ENCODE results near the gene ACTR3C. TPM values are rescaled to one million over a fixed set of nuclear protein-coding genes. Genes with fewer than 3 reads are reported as not detected.
A peak's percentile ranks its signal among the peaks of the same experiment; 100 is the strongest.

The ACTR3C gene
- total RNA-seq, 5 donors from 2014 or later (not counting 1 experiment from before 2014, with no cell fraction given): 9.2 to 14.6 (median 12.4) TPM

DNA sequence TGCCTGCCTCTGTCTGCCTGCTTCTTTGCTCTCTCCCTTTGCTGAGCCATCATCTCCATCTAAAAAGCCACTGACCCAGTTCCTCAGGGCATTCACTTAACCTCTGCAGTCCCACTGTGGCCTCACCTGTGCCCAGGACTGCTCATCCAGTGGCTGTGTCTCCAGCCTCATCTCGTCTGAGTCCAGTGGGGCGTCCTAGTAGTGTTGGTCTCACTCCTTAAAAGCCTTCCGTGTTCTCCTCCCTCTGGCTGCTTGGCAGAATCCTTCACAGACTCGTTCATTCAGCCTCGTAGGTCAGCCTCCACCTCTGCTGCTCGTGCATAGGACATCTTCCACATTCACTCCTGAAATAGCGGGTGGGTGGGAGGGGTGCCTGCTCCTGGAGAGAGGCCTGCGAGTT lies 10.8 kb upstream of the ACTR3C start:
- DNase-seq: no peak
- whole genome bisulfite sequencing (ENCODE audit: insufficient coverage): 96% methylated on average over 3 of the region's 8 CpGs
- H3K36me3 ChIP-seq (ENCODE audit: control insufficient read depth in 2 of 2, extremely low read depth in 1 of 2, insufficient read depth in 1 of 2, low read length in 1 of 2): peaks cover 16 to 22% of the 10 kb centered on the region in 2 donors
- no peak overlapping the region for H3K27ac Mint-ChIP-seq
- H3K4me3 ChIP-seq (ENCODE audit: control insufficient read depth in 1 of 2, extremely low read depth in 1 of 2, low read length in 1 of 2): no peak overlapping the region
- H3K4me1 Mint-ChIP-seq: no peaks in the 10 kb centered on the region
- no peaks in the 10 kb centered on the region for H3K9me3 Mint-ChIP-seq
- peaks cover 0 to 3% of the 10 kb centered on the region in 2 experiments for H3K27me3 ChIP-seq (replicated peaks in 1 of 2; ENCODE audit: control insufficient read depth in 2 of 2, extremely low read depth in 1 of 2, insufficient read depth in 2 of 2, low read length in 1 of 2)
- no peak for ATAC-seq (replicated peaks in 1 of 4)
- H3K4me1 ChIP-seq (ENCODE audit: control insufficient read depth in 1 of 2, extremely low read depth in 1 of 2, insufficient read depth in 2 of 2, low read length in 2 of 2): no peaks in the 10 kb centered on the region
- ChIA-PET POLR2A (no interaction called here), CTCF (no interaction called here)
- no peak overlapping the region for H3K27ac ChIP-seq (ENCODE audit: low read length)
- H3K4me3 Mint-ChIP-seq: no peak overlapping the region
- peaks cover 27% of the 10 kb centered on the region for H3K36me3 Mint-ChIP-seq
- peaks cover 0 to 7% of the 10 kb centered on the region in 2 donors for H3K27me3 Mint-ChIP-seq
- no peaks in the 10 kb centered on the region for H3K9me3 ChIP-seq

DNA sequence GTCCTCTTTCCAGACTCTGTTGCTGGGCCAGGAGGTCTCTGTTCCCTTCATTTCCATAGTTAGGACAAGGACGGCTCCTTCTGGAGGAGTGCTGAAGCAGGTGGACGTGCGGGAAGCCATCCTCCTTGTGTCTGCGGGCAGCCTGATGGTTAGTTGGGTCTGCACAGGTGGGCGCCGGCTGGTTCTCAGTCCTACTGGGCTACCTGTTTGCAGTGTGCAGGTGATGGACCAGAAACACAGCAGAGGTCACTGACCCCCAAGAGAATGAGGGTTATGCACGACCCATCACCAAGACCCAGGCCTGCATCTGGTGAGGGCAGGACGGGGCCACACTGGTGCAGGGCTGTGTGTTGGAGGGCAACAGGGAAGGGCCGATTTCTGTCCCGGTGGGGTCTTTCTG lies 10.3 kb upstream of the ACTR3C start:
- CTCF ChIA-PET: no interaction called here

DNA sequence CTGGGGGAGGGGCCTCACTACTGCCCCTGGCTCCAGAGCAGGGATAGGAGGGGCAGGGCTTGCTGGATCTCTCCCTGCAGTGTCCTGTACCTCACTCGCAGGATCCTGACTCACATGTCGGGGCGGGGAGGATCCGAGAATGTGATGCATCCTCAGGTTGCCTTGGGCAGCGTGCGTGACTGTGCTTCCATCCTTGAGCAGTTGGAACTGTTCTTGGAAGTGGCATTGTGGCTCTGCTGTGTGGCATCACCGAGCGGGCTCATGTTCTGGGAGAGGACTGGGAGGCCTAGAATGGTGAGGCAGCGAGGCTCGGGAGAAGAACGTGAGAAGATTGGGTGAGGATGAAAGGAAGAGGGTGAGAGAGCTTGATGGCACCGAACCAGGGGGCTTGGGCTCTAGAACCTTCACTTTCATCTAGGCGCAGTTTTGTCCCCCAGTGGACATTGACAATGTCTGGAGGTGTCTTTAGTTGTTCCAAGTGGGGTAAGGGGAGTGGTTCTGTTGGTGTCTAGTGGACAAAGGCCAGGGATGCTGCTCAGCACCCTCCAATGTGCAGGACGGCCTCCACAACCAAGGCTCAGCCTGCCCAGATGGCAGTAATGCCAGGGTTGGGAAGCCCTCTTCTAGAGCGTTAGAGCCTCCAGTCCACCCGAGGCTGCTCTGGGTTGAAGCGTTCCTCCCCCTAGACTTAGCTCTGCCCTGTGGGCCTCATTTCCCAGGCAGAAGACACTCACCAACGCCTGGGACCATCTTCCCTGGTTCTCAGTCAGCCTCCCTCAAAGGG lies 9.7 kb upstream of the ACTR3C start:
- 95% methylated on average over 15 of the region's 18 CpGs for WGBS (ENCODE audit: insufficient coverage)
- CTCF ChIA-PET: no interaction called here
- peaks cover 33% of the 10 kb centered on the region for H3K36me3 Mint-ChIP-seq
- H3K27ac ChIP-seq (ENCODE audit: low read length): no peak overlapping the region
- no peak overlapping the region for H3K4me3 ChIP-seq (ENCODE audit: control insufficient read depth in 1 of 2, extremely low read depth in 1 of 2, low read length in 1 of 2)
- peaks cover 20 to 31% of the 10 kb centered on the region in 2 donors for H3K36me3 ChIP-seq (ENCODE audit: control insufficient read depth in 2 of 2, extremely low read depth in 1 of 2, insufficient read depth in 1 of 2, low read length in 1 of 2)
- H3K4me1 Mint-ChIP-seq: no peaks in the 10 kb centered on the region
- H3K27me3 Mint-ChIP-seq: peaks cover 0 to 2% of the 10 kb centered on the region in 2 donors
- no peak for DNase-seq
- no peaks in the 10 kb centered on the region for H3K4me1 ChIP-seq (ENCODE audit: control insufficient read depth in 1 of 2, extremely low read depth in 1 of 2, insufficient read depth in 2 of 2, low read length in 2 of 2)
- H3K27ac Mint-ChIP-seq: no peak overlapping the region
- ATAC-seq (replicated peaks in 1 of 4): no peak
- POLR2A ChIA-PET: no interaction called here
- H3K27me3 ChIP-seq (replicated peaks in 1 of 2; ENCODE audit: control insufficient read depth in 2 of 2, extremely low read depth in 1 of 2, insufficient read depth in 2 of 2, low read length in 1 of 2): no peaks in the 10 kb centered on the region
- no peak overlapping the region for H3K4me3 Mint-ChIP-seq
- H3K9me3 Mint-ChIP-seq: no peaks in the 10 kb centered on the region
- no peaks in the 10 kb centered on the region for H3K9me3 ChIP-seq

More for the DNA sequence above, 10.3 kb upstream of the ACTR3C start:
- Mint-ChIP-seq H3K4me1 (no peaks in the 10 kb centered on the region), H3K9me3 (no peaks in the 10 kb centered on the region), H3K36me3 (peaks cover 31% of the 10 kb centered on the region), H3K27me3 (peaks cover 0 to 3% of the 10 kb centered on the region in 2 donors), H3K27ac (no peak overlapping the region), H3K4me3 (no peak overlapping the region)
- Histone ChIP-seq H3K9me3 (no peaks in the 10 kb centered on the region), H3K27ac (ENCODE audit: low read length) (no peak overlapping the region), H3K27me3 (replicated peaks in 1 of 2; ENCODE audit: control insufficient read depth in 2 of 2, extremely low read depth in 1 of 2, insufficient read depth in 2 of 2, low read length in 1 of 2) (no peaks in the 10 kb centered on the region), H3K36me3 (ENCODE audit: control insufficient read depth in 2 of 2, extremely low read depth in 1 of 2, insufficient read depth in 1 of 2, low read length in 1 of 2) (peaks cover 18 to 26% of the 10 kb centered on the region in 2 donors), H3K4me1 (ENCODE audit: control insufficient read depth in 1 of 2, extremely low read depth in 1 of 2, insufficient read depth in 2 of 2, low read length in 2 of 2) (no peaks in the 10 kb centered on the region), H3K4me3 (ENCODE audit: control insufficient read depth in 1 of 2, extremely low read depth in 1 of 2, low read length in 1 of 2) (no peak overlapping the region)
- POLR2A ChIA-PET: no interaction called here
- WGBS (ENCODE audit: insufficient coverage): 95% methylated on average over 10 of the region's 10 CpGs
- ATAC-seq (replicated peaks in 1 of 4) (no peak), DNase-seq (no peak)

DNA sequence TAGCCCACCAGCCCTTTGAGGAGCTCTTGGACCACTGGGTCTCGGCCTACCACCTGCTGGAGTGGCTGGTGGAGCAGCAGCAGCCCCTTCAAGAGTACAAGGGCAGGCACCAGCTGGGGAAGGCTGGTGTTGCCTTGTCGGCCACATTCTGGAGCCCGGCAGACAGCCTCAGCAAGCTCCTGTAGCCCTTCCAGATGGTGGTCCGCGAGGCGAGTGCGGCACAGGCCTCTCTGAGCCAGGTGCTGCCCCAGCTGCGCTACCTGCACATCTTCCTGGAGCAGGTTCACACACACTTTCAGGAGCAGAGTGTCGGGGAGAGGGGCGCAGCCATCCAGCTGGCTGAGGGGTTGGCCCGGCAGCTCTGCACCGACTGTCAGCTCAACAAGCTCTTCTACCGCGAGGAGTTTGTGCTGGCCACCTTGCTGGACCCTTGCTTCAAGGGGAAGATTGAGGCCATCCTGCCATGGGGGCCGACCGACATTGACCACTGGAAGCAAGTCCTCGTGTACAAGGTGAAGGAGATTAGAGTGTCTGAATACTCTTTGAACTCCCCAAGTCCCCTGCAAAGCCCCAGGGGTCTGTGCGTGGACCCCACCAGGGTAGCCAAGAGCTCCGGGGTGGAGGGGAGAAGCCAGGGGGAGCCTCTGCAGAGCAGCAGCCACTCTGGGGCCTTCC lies 7.0 kb upstream of the ACTR3C start:
- ATAC-seq (replicated peaks in 1 of 4) (no peak), DNase-seq (no peak)
- Mint-ChIP-seq H3K36me3 (peaks cover 35% of the 10 kb centered on the region), H3K9me3 (no peaks in the 10 kb centered on the region), H3K4me3 (no peak overlapping the region), H3K27me3 (no peaks in the 10 kb centered on the region), H3K27ac (no peak overlapping the region), H3K4me1 (peaks cover 0 to 3% (median 2%) of the 10 kb centered on the region in 3 donors)
- ChIA-PET CTCF (no interaction called here), POLR2A (no interaction called here)
- Histone ChIP-seq H3K9me3 (no peaks in the 10 kb centered on the region), H3K4me1 (ENCODE audit: control insufficient read depth in 1 of 2, extremely low read depth in 1 of 2, insufficient read depth in 2 of 2, low read length in 2 of 2) (no peaks in the 10 kb centered on the region), H3K27me3 (replicated peaks in 1 of 2; ENCODE audit: control insufficient read depth in 2 of 2, extremely low read depth in 1 of 2, insufficient read depth in 2 of 2, low read length in 1 of 2) (no peaks in the 10 kb centered on the region), H3K36me3 (ENCODE audit: control insufficient read depth in 2 of 2, extremely low read depth in 1 of 2, insufficient read depth in 1 of 2, low read length in 1 of 2) (peaks cover 23 to 43% of the 10 kb centered on the region in 2 donors), H3K27ac (ENCODE audit: low read length) (no peak overlapping the region), H3K4me3 (ENCODE audit: control insufficient read depth in 1 of 2, extremely low read depth in 1 of 2, low read length in 1 of 2) (no peak overlapping the region)
- WGBS (ENCODE audit: insufficient coverage): 99% methylated on average over 15 of the region's 19 CpGs

DNA sequence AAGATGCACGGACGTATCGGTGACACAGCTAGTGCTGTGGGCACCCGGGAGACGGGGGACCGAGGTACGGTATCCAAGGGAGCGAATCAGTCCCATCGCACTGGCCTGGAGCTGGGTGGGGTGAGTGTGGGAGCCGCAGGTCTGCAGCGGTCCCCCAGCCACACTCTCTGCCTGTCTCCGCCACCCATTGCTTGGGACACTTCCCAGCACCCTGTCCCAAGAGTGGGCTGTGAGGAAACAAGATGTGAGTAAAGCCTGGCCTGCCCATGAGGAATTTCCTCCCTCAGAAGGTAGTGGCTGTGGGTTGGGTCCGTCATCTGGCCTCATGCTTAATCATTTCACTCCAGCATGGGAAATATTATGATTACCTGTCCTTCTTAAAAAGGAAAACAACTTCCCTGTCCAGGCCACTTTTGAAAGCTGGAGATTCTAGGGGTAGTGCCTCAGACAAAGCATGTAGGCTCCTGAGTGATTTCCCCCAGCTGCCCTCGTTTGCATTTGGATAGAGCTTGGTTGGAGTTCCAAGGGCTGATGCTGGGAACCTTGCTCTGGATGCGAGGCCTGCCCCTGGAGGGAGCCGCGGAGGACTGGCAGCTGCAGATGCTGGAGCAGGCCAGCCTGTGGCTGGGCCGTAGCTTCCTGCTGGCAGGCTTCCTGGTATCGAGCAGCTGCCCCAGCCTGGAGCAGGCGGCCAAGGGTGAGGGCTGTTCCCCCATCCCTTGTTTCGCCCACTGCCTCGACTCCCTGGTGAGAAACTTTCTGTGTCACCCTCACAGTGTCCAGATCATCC lies 6.2 kb upstream of the ACTR3C start:
- Mint-ChIP-seq H3K9me3 (no peaks in the 10 kb centered on the region), H3K27me3 (no peaks in the 10 kb centered on the region), H3K4me3 (no peak overlapping the region), H3K4me1 (peaks cover 8 to 12% (median 10%) of the 10 kb centered on the region in 3 donors), H3K27ac (no peak overlapping the region), H3K36me3 (peaks cover 41% of the 10 kb centered on the region)
- H3K9me3 ChIP-seq: no peaks in the 10 kb centered on the region
- ChIA-PET POLR2A (no interaction called here), CTCF (no interaction called here)
- DNase-seq (no peak), ATAC-seq (replicated peaks in 1 of 4) (no peak)
- WGBS (ENCODE audit: insufficient coverage): 91% methylated on average over 15 of the region's 22 CpGs
- peaks cover 23 to 43% of the 10 kb centered on the region in 2 donors for H3K36me3 ChIP-seq (ENCODE audit: control insufficient read depth in 2 of 2, extremely low read depth in 1 of 2, insufficient read depth in 1 of 2, low read length in 1 of 2)
- peaks cover 0 to 5% of the 10 kb centered on the region in 2 experiments for H3K4me1 ChIP-seq (ENCODE audit: control insufficient read depth in 1 of 2, extremely low read depth in 1 of 2, insufficient read depth in 2 of 2, low read length in 2 of 2)
- no peak overlapping the region for H3K4me3 ChIP-seq (ENCODE audit: control insufficient read depth in 1 of 2, extremely low read depth in 1 of 2, low read length in 1 of 2)
- H3K27ac ChIP-seq (ENCODE audit: low read length): no peak overlapping the region
- H3K27me3 ChIP-seq (replicated peaks in 1 of 2; ENCODE audit: control insufficient read depth in 2 of 2, extremely low read depth in 1 of 2, insufficient read depth in 2 of 2, low read length in 1 of 2): no peaks in the 10 kb centered on the region

DNA sequence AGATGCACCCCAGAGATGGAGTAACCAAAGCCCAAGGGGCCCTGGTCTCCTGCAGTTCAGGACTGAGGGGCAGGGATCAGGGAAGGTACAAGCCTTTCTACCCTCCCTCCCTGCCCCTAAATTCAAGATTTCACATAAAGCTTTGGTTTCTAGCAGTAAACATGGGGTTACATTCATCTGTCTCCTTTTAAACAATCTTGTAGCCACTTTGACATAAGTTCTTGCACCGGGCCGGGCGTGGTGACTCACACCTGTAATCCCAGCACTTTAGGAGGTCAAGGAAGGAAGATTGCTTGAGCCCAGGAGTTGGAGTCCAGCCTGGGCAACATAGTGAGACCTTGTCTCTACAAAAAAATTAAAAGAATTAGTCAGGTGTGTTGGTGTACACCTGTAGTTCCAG lies 4.0 kb upstream of the ACTR3C start:
- Histone ChIP-seq H3K27me3 (replicated peaks in 1 of 2; ENCODE audit: control insufficient read depth in 2 of 2, extremely low read depth in 1 of 2, insufficient read depth in 2 of 2, low read length in 1 of 2) (no peaks in the 10 kb centered on the region), H3K36me3 (ENCODE audit: control insufficient read depth in 2 of 2, extremely low read depth in 1 of 2, insufficient read depth in 1 of 2, low read length in 1 of 2) (peaks cover 20 to 43% of the 10 kb centered on the region in 2 donors), H3K9me3 (no peaks in the 10 kb centered on the region), H3K4me3 (ENCODE audit: control insufficient read depth in 1 of 2, extremely low read depth in 1 of 2, low read length in 1 of 2) (no peak overlapping the region), H3K4me1 (ENCODE audit: control insufficient read depth in 1 of 2, extremely low read depth in 1 of 2, insufficient read depth in 2 of 2, low read length in 2 of 2) (peaks cover 2 to 22% of the 10 kb centered on the region in 2 experiments), H3K27ac (ENCODE audit: low read length) (no peak overlapping the region)
- H3K9me3 Mint-ChIP-seq: no peaks in the 10 kb centered on the region
- POLR2A ChIA-PET: no interaction called here
- H3K4me3 Mint-ChIP-seq: no peak overlapping the region
- H3K27me3 Mint-ChIP-seq: no peaks in the 10 kb centered on the region
- no CpG with 5 or more reads among the region's 3 CpGs for WGBS (ENCODE audit: insufficient coverage)
- peaks cover 24 to 28% (median 27%) of the 10 kb centered on the region in 3 donors for H3K4me1 Mint-ChIP-seq
- CTCF ChIA-PET: interaction anchor here (0.6 to 0.7 kb wide), 2 partner anchors 10 to 14 kb away, joined by 5 to 6 read pairs; partner anchors contain the start of gene RARRES2 (in 1 of the 2)
- H3K36me3 Mint-ChIP-seq: peaks cover 41% of the 10 kb centered on the region
- ATAC-seq (replicated peaks in 1 of 4) (no peak), DNase-seq (no peak)
- peak overlapping the region in 1 of 2 donors; percentile 39 for H3K27ac Mint-ChIP-seq

All from T-cell (primary cell).